ENCODE results near the gene CAMK2A. TPM values are rescaled to one million over a fixed set of nuclear protein-coding genes. Genes with fewer than 3 reads are reported as not detected.

The CAMK2A gene
- total RNA-seq, 2 experiments from 2014 or later = not detected

- ChIA-PET CTCF (no interaction called here), POLR2A (no interaction called here)
- Mint-ChIP-seq H3K4me3 (no peak overlapping the region), H3K4me1 (ENCODE audit: low read depth) (no peaks in the 10 kb centered on the region), H3K27me3 (ENCODE audit: low read depth) (peaks cover 23% of the 10 kb centered on the region), H3K9me3 (ENCODE audit: insufficient read depth) (no peaks in the 10 kb centered on the region), H3K27ac (no peak overlapping the region), H3K36me3 (ENCODE audit: low read depth) (no peaks in the 10 kb centered on the region)
- no peak for DNase-seq
- no peak for ATAC-seq
Observed at GRCh38 chr5:150296496-150296895, 6.9 kb upstream of the CAMK2A start.

GRCh38 chr5:150295741-150296486 lies 6.3 kb upstream of the CAMK2A start:
- ChIA-PET POLR2A (interaction anchor here (0.6 kb wide), 1 partner anchor 753 kb away, joined by 3 read pairs; no protein-coding TSS in a partner anchor), CTCF (no interaction called here)
- H3K4me1 Mint-ChIP-seq (ENCODE audit: low read depth) = no peaks in the 10 kb centered on the region
- no peak overlapping the region for H3K4me3 Mint-ChIP-seq
- no peak for ATAC-seq
- no peaks in the 10 kb centered on the region for H3K9me3 Mint-ChIP-seq (ENCODE audit: insufficient read depth)
- peaks cover 17% of the 10 kb centered on the region for H3K27me3 Mint-ChIP-seq (ENCODE audit: low read depth)
- H3K36me3 Mint-ChIP-seq (ENCODE audit: low read depth) = no peaks in the 10 kb centered on the region
- DNase-seq = no peak
- no peak overlapping the region for H3K27ac Mint-ChIP-seq

- ChIA-PET CTCF (no interaction called here), POLR2A (interaction anchor here (0.6 kb wide), 1 partner anchor 753 kb away, joined by 3 read pairs; no protein-coding TSS in a partner anchor)
- Mint-ChIP-seq H3K4me1 (ENCODE audit: low read depth) (no peaks in the 10 kb centered on the region), H3K36me3 (ENCODE audit: low read depth) (no peaks in the 10 kb centered on the region), H3K27me3 (ENCODE audit: low read depth) (peaks cover 14% of the 10 kb centered on the region), H3K9me3 (ENCODE audit: insufficient read depth) (no peaks in the 10 kb centered on the region), H3K4me3 (no peak overlapping the region), H3K27ac (no peak overlapping the region)
- DNase-seq (no peak), ATAC-seq (no peak)
Observed at GRCh38 chr5:150295172-150295634, 5.6 kb upstream of the CAMK2A start.

- H3K4me1 Mint-ChIP-seq (ENCODE audit: low read depth) = no peaks in the 10 kb centered on the region
- H3K9me3 Mint-ChIP-seq (ENCODE audit: insufficient read depth) = no peaks in the 10 kb centered on the region
- no peak for ATAC-seq
- peaks cover 8% of the 10 kb centered on the region for H3K27me3 Mint-ChIP-seq (ENCODE audit: low read depth)
- no peak for DNase-seq
- H3K4me3 Mint-ChIP-seq = no peak overlapping the region
- CTCF ChIA-PET = no interaction called here
- POLR2A ChIA-PET = no interaction called here
- H3K36me3 Mint-ChIP-seq (ENCODE audit: low read depth) = no peaks in the 10 kb centered on the region
- no peak overlapping the region for H3K27ac Mint-ChIP-seq
Observed at GRCh38 chr5:150294551-150295071, 5.0 kb upstream of the CAMK2A start.

- ChIA-PET CTCF (interaction anchor here (0.5 kb wide), 1 partner anchor 295 kb away, joined by 3 read pairs; no protein-coding TSS in a partner anchor), POLR2A (no interaction called here)
- Mint-ChIP-seq H3K4me1 (ENCODE audit: low read depth) (no peaks in the 10 kb centered on the region), H3K9me3 (ENCODE audit: insufficient read depth) (no peaks in the 10 kb centered on the region), H3K27me3 (ENCODE audit: low read depth) (peaks cover 6% of the 10 kb centered on the region), H3K27ac (no peak overlapping the region), H3K4me3 (no peak overlapping the region), H3K36me3 (ENCODE audit: low read depth) (no peaks in the 10 kb centered on the region)
- DNase-seq (no peak), ATAC-seq (no peak)
Observed at GRCh38 chr5:150293091-150293941, 3.7 kb upstream of the CAMK2A start.

- Mint-ChIP-seq H3K36me3 (ENCODE audit: low read depth) (no peaks in the 10 kb centered on the region), H3K4me1 (ENCODE audit: low read depth) (no peaks in the 10 kb centered on the region), H3K27ac (no peak overlapping the region), H3K9me3 (ENCODE audit: insufficient read depth) (no peaks in the 10 kb centered on the region), H3K4me3 (no peak overlapping the region), H3K27me3 (ENCODE audit: low read depth) (peaks cover 10% of the 10 kb centered on the region)
- ATAC-seq (no peak), DNase-seq (no peak)
- ChIA-PET CTCF (interaction anchor here (1.1 kb wide), 1 partner anchor 29 kb away, joined by 3 read pairs; no protein-coding TSS in a partner anchor), POLR2A (no interaction called here)
Observed at GRCh38 chr5:150291388-150292385, 2.1 kb upstream of the CAMK2A start.

- no peaks in the 10 kb centered on the region for H3K36me3 Mint-ChIP-seq (ENCODE audit: low read depth)
- DNase-seq = no peak
- POLR2A ChIA-PET = no interaction called here
Observed at GRCh38 chr5:150288791-150289190, 782 bp downstream of the CAMK2A start.

GRCh38 chr5:150288361-150288760 lies 1.2 kb downstream of the CAMK2A start:
- Mint-ChIP-seq H3K27ac (no peak overlapping the region), H3K27me3 (ENCODE audit: low read depth) (peaks cover 10% of the 10 kb centered on the region), H3K36me3 (ENCODE audit: low read depth) (no peaks in the 10 kb centered on the region), H3K9me3 (ENCODE audit: insufficient read depth) (no peaks in the 10 kb centered on the region), H3K4me3 (no peak overlapping the region), H3K4me1 (ENCODE audit: low read depth) (no peaks in the 10 kb centered on the region)
- no peak for DNase-seq
- POLR2A ChIA-PET = interaction anchor here (0.6 kb wide), 1 partner anchor 180 kb away, joined by 4 read pairs; no protein-coding TSS in a partner anchor
- CTCF ChIA-PET = no interaction called here
- no peak for ATAC-seq

More at GRCh38 chr5:150288791-150289190, 782 bp downstream of the CAMK2A start:
- Mint-ChIP-seq H3K4me3 (no peak overlapping the region), H3K27ac (no peak overlapping the region), H3K4me1 (ENCODE audit: low read depth) (no peaks in the 10 kb centered on the region), H3K9me3 (ENCODE audit: insufficient read depth) (no peaks in the 10 kb centered on the region), H3K27me3 (ENCODE audit: low read depth) (peaks cover 10% of the 10 kb centered on the region)
- no peak for ATAC-seq
- CTCF ChIA-PET = no interaction called here

- Mint-ChIP-seq H3K4me1 (ENCODE audit: low read depth) (no peaks in the 10 kb centered on the region), H3K9me3 (ENCODE audit: insufficient read depth) (no peaks in the 10 kb centered on the region), H3K27me3 (ENCODE audit: low read depth) (peaks cover 9% of the 10 kb centered on the region), H3K4me3 (no peak overlapping the region), H3K27ac (no peak overlapping the region), H3K36me3 (ENCODE audit: low read depth) (no peaks in the 10 kb centered on the region)
- no peak for DNase-seq
- CTCF ChIA-PET = no interaction called here
- ATAC-seq = peak; percentile 56
- POLR2A ChIA-PET = no interaction called here
Observed at GRCh38 chr5:150286820-150287219, 2.8 kb downstream of the CAMK2A start.

GRCh38 chr5:150285114-150285513 lies 4.5 kb downstream of the CAMK2A start:
- ATAC-seq (no peak), DNase-seq (no peak)
- Mint-ChIP-seq H3K9me3 (ENCODE audit: insufficient read depth) (no peaks in the 10 kb centered on the region), H3K27me3 (ENCODE audit: low read depth) (peaks cover 7% of the 10 kb centered on the region), H3K27ac (no peak overlapping the region), H3K4me3 (no peak overlapping the region), H3K36me3 (ENCODE audit: low read depth) (no peaks in the 10 kb centered on the region), H3K4me1 (ENCODE audit: low read depth) (no peaks in the 10 kb centered on the region)
- ChIA-PET POLR2A (no interaction called here), CTCF (no interaction called here)

GRCh38 chr5:150284311-150284710 lies 5.3 kb downstream of the CAMK2A start:
- CTCF ChIA-PET = no interaction called here
- Mint-ChIP-seq H3K27me3 (ENCODE audit: low read depth) (peaks cover 7% of the 10 kb centered on the region), H3K36me3 (ENCODE audit: low read depth) (no peaks in the 10 kb centered on the region), H3K9me3 (ENCODE audit: insufficient read depth) (no peaks in the 10 kb centered on the region), H3K27ac (no peak overlapping the region), H3K4me1 (ENCODE audit: low read depth) (no peaks in the 10 kb centered on the region), H3K4me3 (no peak overlapping the region)
- POLR2A ChIA-PET = no interaction called here
- no peak for DNase-seq
- ATAC-seq = no peak

Data from activated CD8-positive, alpha-beta T cell treated with anti-CD3 and anti-CD28 coated beads, Interleukin-2, amount 10 ng/mL, durations not matched to agents 7 days and 5 days (primary cell).